Hepatocyte (in vitro differentiated cells): Measurements from ENCODE around the gene LARP4. TPM values are rescaled to one million over a fixed set of nuclear protein-coding genes. Genes with fewer than 3 reads are reported as not detected.
"Not testable (repeated sequence)": the region's sequence is repeated elsewhere in the genome, so short reads cannot be mapped to it uniquely, and the experiment has no call there.

Experiments
- DNase-seq: peaks from one replicate; pipeline ENCODE4 v3.0.0-alpha.2; 2016; ENCODE audit warnings: low spot score
- H2AFZ ChIP-seq: fragments of 200-600 bp; sonication (generic); 2 replicates; pipeline ENCODE4 v1.6.0; 2016; ENCODE audit warnings: antibody characterized with exemption, mild to moderate bottlenecking
- H3K27ac ChIP-seq: fragments of 200-600 bp; sonication (generic); 2 replicates; pipeline ENCODE4 v1.5.1; 2016; ENCODE audit warnings: mild to moderate bottlenecking
- H3K27me3 ChIP-seq: fragments of 200-600 bp; sonication (generic); 2 replicates; pipeline ENCODE4 v1.6.1; 2016
- H3K36me3 ChIP-seq: fragments of 200-600 bp; sonication (generic); replicated peaks from 2 replicates; pipeline ENCODE4 v1.5.1; 2016; ENCODE audit warnings: low read depth; ENCODE audit not compliant: insufficient read depth
- H3K4me1 ChIP-seq: fragments of 200-600 bp; sonication (generic); 2 replicates; pipeline ENCODE4 v1.5.1; 2016; ENCODE audit warnings: mild to moderate bottlenecking, moderate library complexity; ENCODE audit not compliant: insufficient read depth
- H3K4me2 ChIP-seq: fragments of 200-600 bp; sonication (generic); 2 replicates; pipeline ENCODE4 v1.6.0; 2016
- H3K4me3 ChIP-seq: fragments of 200-600 bp; sonication (generic); 2 replicates; pipeline ENCODE4 v1.5.1; 2016; ENCODE audit warnings: mild to moderate bottlenecking
- H3K79me2 ChIP-seq: fragments of 200-600 bp; sonication (generic); 2 replicates; pipeline ENCODE4 v1.6.0; 2017; ENCODE audit warnings: mild to moderate bottlenecking
- H3K9me2 ChIP-seq: fragments of 200-600 bp; sonication (generic); replicated peaks from 2 replicates; pipeline ENCODE4 v1.6.0; 2017; ENCODE audit warnings: mild to moderate bottlenecking; ENCODE audit not compliant: insufficient read depth
- H3K9me3 ChIP-seq: fragments of 200-600 bp; sonication (generic); 2 replicates; pipeline ENCODE4 v1.5.1; 2016; ENCODE audit warnings: low read depth, mild to moderate bottlenecking
- H4K20me1 ChIP-seq: fragments of 200-600 bp; sonication (generic); 2 replicates; pipeline ENCODE4 v1.6.0; 2016; ENCODE audit warnings: mild to moderate bottlenecking; ENCODE audit not compliant: insufficient read depth, poor library complexity, severe bottlenecking
- CTCF ChIP-seq: fragments of 200-600 bp; sonication (generic); IDR thresholded peaks from 2 replicates; pipeline ENCODE4 v1.5.1; 2016; ENCODE audit warnings: antibody characterized with exemption, mild to moderate bottlenecking; ENCODE audit not compliant: poor library complexity
- EZH2 ChIP-seq: fragments of 200-600 bp; sonication (generic); IDR thresholded peaks from 2 replicates; pipeline ENCODE4 v1.6.1; 2016; ENCODE audit warnings: antibody characterized with exemption, mild to moderate bottlenecking, borderline replicate concordance
- EZH2phosphoT487 ChIP-seq: fragments of 200-600 bp; sonication (generic); IDR thresholded peaks from one replicate; pipeline ENCODE4 v1.6.1; 2018; ENCODE audit warnings: antibody characterized with exemption, mild to moderate bottlenecking, low read depth, moderate library complexity; ENCODE audit not compliant: unreplicated experiment, severe bottlenecking
- WGBS: methylation state at CpG from one replicate; pipeline ENCODE4 v1.1.6; 2016; ENCODE audit warnings: low lambda C conversion rate; ENCODE audit errors: missing lambda C conversion rate; 5-methylcytosine and 5-hydroxymethylcytosine counted together
- polyA plus RNA-seq: library from polyadenylated mRNA; unstranded; fragments of >200 nt; fragmentation: Nextera tagmentation; extraction: Ambion mirVana; gene quantifications from 2 replicates; pipeline ENCODE4 v1.2.1, GENCODE V29; 2016
- total RNA-seq: library from RNA; depleted of rRNA; stranded (reverse); fragments of >200 nt; gene quantifications from 2 replicates; pipeline ENCODE4 v1.2.3, GENCODE V29; 2014

Gene LARP4
- total and polyA plus RNA-seq, 2 experiments from 2014 or later: 29.4 to 48.7 TPM

GRCh38 chr12:50482571-50482970 lies 81.9 kb downstream of the LARP4 start:
- no peaks in the 10 kb centered on the region for H3K79me2 ChIP-seq
- H4K20me1 ChIP-seq: no peaks in the 10 kb centered on the region
- no peaks in the 10 kb centered on the region for H3K9me3 ChIP-seq
- H3K36me3 ChIP-seq: no peaks in the 10 kb centered on the region
- H3K9me2 ChIP-seq: no peaks in the 10 kb centered on the region
- H3K4me2 ChIP-seq: no peak overlapping the region
- no peak overlapping the region for H3K4me3 ChIP-seq
- H3K27ac ChIP-seq: no peak overlapping the region
- no peak for DNase-seq
- no peaks in the 10 kb centered on the region for H3K27me3 ChIP-seq
- TF ChIP-seq EZH2phosphoT487: no peak
- TF ChIP-seq EZH2: no peak
- no peak for TF ChIP-seq CTCF
- H3K4me1 ChIP-seq: no peaks in the 10 kb centered on the region
- H2AFZ ChIP-seq: no peak overlapping the region
- WGBS: 93% methylated on average over 4 of the region's 4 CpGs

- 88% methylated on average over 1 of the region's 1 CpG for WGBS
- Histone ChIP-seq H3K9me3 (no peaks in the 10 kb centered on the region), H3K79me2 (no peaks in the 10 kb centered on the region), H2AFZ (no peak overlapping the region), H3K4me3 (no peak overlapping the region), H3K4me1 (no peaks in the 10 kb centered on the region), H4K20me1 (no peaks in the 10 kb centered on the region), H3K36me3 (no peaks in the 10 kb centered on the region), H3K4me2 (no peak overlapping the region), H3K9me2 (no peaks in the 10 kb centered on the region), H3K27me3 (no peaks in the 10 kb centered on the region), H3K27ac (no peak overlapping the region)
- TF ChIP-seq EZH2 (no peak), CTCF (no peak), EZH2phosphoT487 (no peak)
- DNase-seq: no peak
Observed at GRCh38 chr12:50483488-50483887, 82.8 kb downstream of the LARP4 start.

GRCh38 chr12:50488801-50489200 lies 88.1 kb downstream of the LARP4 start:
- no peak for DNase-seq
- Histone ChIP-seq H3K36me3 (no peaks in the 10 kb centered on the region), H3K27me3 (no peaks in the 10 kb centered on the region), H3K4me3 (no peak overlapping the region), H3K27ac (no peak overlapping the region), H3K4me1 (no peaks in the 10 kb centered on the region), H3K4me2 (no peak overlapping the region), H3K9me3 (no peaks in the 10 kb centered on the region), H3K79me2 (no peaks in the 10 kb centered on the region), H2AFZ (no peak overlapping the region), H3K9me2 (no peaks in the 10 kb centered on the region), H4K20me1 (no peaks in the 10 kb centered on the region)
- no peak for TF ChIP-seq EZH2phosphoT487
- TF ChIP-seq EZH2: no peak
- TF ChIP-seq CTCF: no peak
- 83% methylated on average over 5 of the region's 5 CpGs for WGBS

- not testable (repeated sequence) for H3K4me1 ChIP-seq, H3K9me3 ChIP-seq, H3K4me2 ChIP-seq, DNase-seq, H4K20me1 ChIP-seq, H3K4me3 ChIP-seq, H3K9me2 ChIP-seq, H3K27ac ChIP-seq, H3K27me3 ChIP-seq, H2AFZ ChIP-seq, H3K79me2 ChIP-seq, H3K36me3 ChIP-seq
- WGBS: 96% methylated on average over 11 of the region's 11 CpGs
Observed at GRCh38 chr12:50498119-50498518, 97.4 kb downstream of the LARP4 start.
